ENCODE data around the gene YBX3.

DNA sequence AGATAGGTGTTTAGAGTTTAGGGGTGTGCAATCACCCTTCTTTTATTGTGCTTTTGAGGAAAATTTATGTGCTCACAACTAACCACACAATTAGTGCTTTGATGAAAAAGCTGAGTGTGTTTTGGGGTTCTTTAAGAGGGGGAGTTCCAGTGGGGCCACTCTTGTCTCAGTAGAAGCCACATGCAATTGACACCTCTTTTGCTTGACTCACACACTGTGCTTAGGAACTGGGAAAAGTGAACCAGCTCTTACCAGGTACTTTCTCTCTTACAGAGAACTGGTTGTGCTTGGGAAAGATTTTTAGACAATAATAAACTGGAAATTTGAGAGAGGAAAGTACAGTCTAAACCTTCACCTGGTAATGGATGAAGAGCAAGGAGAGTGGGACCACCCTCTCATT is 12.3 kb upstream of the YBX3 start:
- TF ChIP-seq, protein P1, sequence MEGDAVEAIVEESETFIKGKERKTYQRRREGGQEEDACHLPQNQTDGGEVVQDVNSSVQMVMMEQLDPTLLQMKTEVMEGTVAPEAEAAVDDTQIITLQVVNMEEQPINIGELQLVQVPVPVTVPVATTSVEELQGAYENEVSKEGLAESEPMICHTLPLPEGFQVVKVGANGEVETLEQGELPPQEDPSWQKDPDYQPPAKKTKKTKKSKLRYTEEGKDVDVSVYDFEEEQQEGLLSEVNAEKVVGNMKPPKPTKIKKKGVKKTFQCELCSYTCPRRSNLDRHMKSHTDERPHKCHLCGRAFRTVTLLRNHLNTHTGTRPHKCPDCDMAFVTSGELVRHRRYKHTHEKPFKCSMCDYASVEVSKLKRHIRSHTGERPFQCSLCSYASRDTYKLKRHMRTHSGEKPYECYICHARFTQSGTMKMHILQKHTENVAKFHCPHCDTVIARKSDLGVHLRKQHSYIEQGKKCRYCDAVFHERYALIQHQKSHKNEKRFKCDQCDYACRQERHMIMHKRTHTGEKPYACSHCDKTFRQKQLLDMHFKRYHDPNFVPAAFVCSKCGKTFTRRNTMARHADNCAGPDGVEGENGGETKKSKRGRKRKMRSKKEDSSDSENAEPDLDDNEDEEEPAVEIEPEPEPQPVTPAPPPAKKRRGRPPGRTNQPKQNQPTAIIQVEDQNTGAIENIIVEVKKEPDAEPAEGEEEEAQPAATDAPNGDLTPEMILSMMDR (IDR thresholded peaks at IDR 0.05) = no peak
- TF ChIP-seq POLR2A (IDR thresholded peaks at IDR 0.05; ENCODE audit: low read depth) (no peak), POLR2AphosphoS5 (IDR thresholded peaks at IDR 0.05) (no peak), EP300 (IDR thresholded peaks at IDR 0.05) (no peak)

Data from esophagus muscularis mucosa (tissue), 4 donors.